HG03066 (cell line): Measurements from ENCODE around the gene RAB3A.
"Not testable (repeated sequence)": the region's sequence is repeated elsewhere in the genome, so short reads cannot be mapped to it uniquely, and the experiment has no call there.

Source experiments
- ATAC-seq: cut with Tn5 transposase; IDR thresholded peaks from one replicate; pipeline ENCODE4 v1.9.1; 2021; ENCODE audit warnings: low read depth; ENCODE audit not compliant: unreplicated experiment

Gene RAB3A

GRCh38 chr19:18172331-18173053 is 31.4 kb downstream of the RAB3A start:
- no peak for ATAC-seq

- no peak for ATAC-seq
These were observed 32.1 kb downstream of the RAB3A start for GRCh38 chr19:18171605-18172327.

- no peak for ATAC-seq
These were observed 33.1 kb downstream of the RAB3A start for GRCh38 chr19:18170714-18171255.

- ATAC-seq: no peak
These were observed 35.0 kb downstream of the RAB3A start for GRCh38 chr19:18168673-18169381.

GRCh38 chr19:18167975-18168645 is 35.7 kb downstream of the RAB3A start:
- ATAC-seq: no peak

GRCh38 chr19:18167011-18167410 is 36.8 kb downstream of the RAB3A start:
- no peak for ATAC-seq

- ATAC-seq: no peak
These were observed 37.9 kb downstream of the RAB3A start for GRCh38 chr19:18165794-18166544.

GRCh38 chr19:18164072-18164471 is 39.8 kb downstream of the RAB3A start:
- no peak for ATAC-seq

GRCh38 chr19:18161636-18162002 is 42.2 kb downstream of the RAB3A start:
- no peak for ATAC-seq

- ATAC-seq: no peak
These were observed 42.7 kb downstream of the RAB3A start for GRCh38 chr19:18160971-18161635.

GRCh38 chr19:18160493-18160970 is 43.3 kb downstream of the RAB3A start:
- no peak for ATAC-seq

- ATAC-seq: no peak
These were observed 44.0 kb downstream of the RAB3A start for GRCh38 chr19:18159810-18160209.

GRCh38 chr19:18159059-18159616 is 44.7 kb downstream of the RAB3A start:
- ATAC-seq: not testable (repeated sequence)

- ATAC-seq: no peak
These were observed 45.4 kb downstream of the RAB3A start for GRCh38 chr19:18158467-18158866.

- no peak for ATAC-seq
These were observed 46.3 kb downstream of the RAB3A start for GRCh38 chr19:18157465-18158063.

- no peak for ATAC-seq
These were observed 46.9 kb downstream of the RAB3A start for GRCh38 chr19:18156841-18157464.

GRCh38 chr19:18156268-18156667 is 47.6 kb downstream of the RAB3A start:
- no peak for ATAC-seq
